Measurements from ENCODE around the gene COL18A1.

The COL18A1 gene

GRCh38 chr21:45383615-45384201 lies 21.3 kb upstream of the COL18A1 start:
- DNase-seq: no peak

GRCh38 chr21:45384656-45385548 lies 20.1 kb upstream of the COL18A1 start:
- DNase-seq: no peak

GRCh38 chr21:45385549-45386050 lies 19.4 kb upstream of the COL18A1 start:
- no peak for DNase-seq

- DNase-seq: no peak
These were observed 18.6 kb upstream of the COL18A1 start for GRCh38 chr21:45386336-45386727.

- DNase-seq: no peak
These were observed 18.1 kb upstream of the COL18A1 start for GRCh38 chr21:45386728-45387371.

GRCh38 chr21:45387506-45387905 lies 17.5 kb upstream of the COL18A1 start:
- DNase-seq: no peak

- no peak for DNase-seq
These were observed 16.9 kb upstream of the COL18A1 start for GRCh38 chr21:45388011-45388521.

GRCh38 chr21:45388611-45389296 lies 16.2 kb upstream of the COL18A1 start:
- no peak for DNase-seq

- no peak for DNase-seq
These were observed 14.7 kb upstream of the COL18A1 start for GRCh38 chr21:45390121-45390751.

GRCh38 chr21:45390831-45391742 lies 13.9 kb upstream of the COL18A1 start:
- no peak for DNase-seq

GRCh38 chr21:45391743-45392572 lies 13.0 kb upstream of the COL18A1 start:
- DNase-seq: no peak

- DNase-seq: no peak
These were observed 12.4 kb upstream of the COL18A1 start for GRCh38 chr21:45392573-45392971.

GRCh38 chr21:45393021-45393420 lies 11.9 kb upstream of the COL18A1 start:
- DNase-seq: no peak

GRCh38 chr21:45393833-45394638 lies 10.9 kb upstream of the COL18A1 start:
- DNase-seq: no peak

GRCh38 chr21:45396620-45396995 lies 8.4 kb upstream of the COL18A1 start:
- no peak for DNase-seq

- DNase-seq: no peak
These were observed 7.6 kb upstream of the COL18A1 start for GRCh38 chr21:45397381-45397780.

- no peak for DNase-seq
These were observed 3.9 kb upstream of the COL18A1 start for GRCh38 chr21:45401054-45401518.

GRCh38 chr21:45401916-45402900 lies 2.8 kb upstream of the COL18A1 start:
- no peak for DNase-seq
